ENCODE measurements around the gene GPATCH2.

Gene GPATCH2

GRCh38 chr1:217562229-217562878, 68.5 kb downstream of the GPATCH2 start:
- no peaks in the 10 kb centered on the region for H3K9me3 ChIP-seq (ENCODE audit: control insufficient read depth, insufficient read depth, low read length)
- H3K36me3 ChIP-seq (ENCODE audit: insufficient read depth, low read length), result no peaks in the 10 kb centered on the region

DNA sequence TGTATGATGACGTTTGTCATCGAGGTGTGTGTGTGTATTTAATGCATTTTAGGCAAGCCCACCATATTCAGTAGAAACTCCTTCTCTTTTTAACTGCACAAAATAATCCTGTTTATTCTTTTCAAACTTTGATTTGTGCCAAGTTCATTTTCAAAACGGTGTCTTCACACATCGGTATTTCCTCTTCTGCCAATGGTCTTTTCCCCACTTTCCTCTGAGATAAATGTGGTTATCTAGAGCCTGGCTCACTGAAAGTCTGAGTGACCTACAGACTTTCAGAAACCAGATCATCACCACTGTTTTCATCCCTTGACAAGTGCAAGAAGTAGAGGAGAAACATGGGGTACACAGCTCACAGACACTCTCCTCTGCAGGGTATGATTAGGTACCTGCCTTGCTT, 69.4 kb downstream of the GPATCH2 start:
- Histone ChIP-seq H3K36me3 (ENCODE audit: insufficient read depth, low read length) (no peaks in the 10 kb centered on the region), H3K9ac (ENCODE audit: low read depth, low read length) (no peak overlapping the region), H3K9me3 (ENCODE audit: control insufficient read depth, insufficient read depth, low read length) (no peaks in the 10 kb centered on the region), H3K4me1 (ENCODE audit: insufficient read depth, low read length) (no peaks in the 10 kb centered on the region)

More at GRCh38 chr1:217562229-217562878, 68.5 kb downstream of the GPATCH2 start:
- H3K4me1 ChIP-seq (ENCODE audit: insufficient read depth, low read length), result no peaks in the 10 kb centered on the region
- H3K9ac ChIP-seq (ENCODE audit: low read depth, low read length), result no peak overlapping the region

- H3K9ac ChIP-seq (ENCODE audit: low read depth, low read length), result no peak overlapping the region
- H3K9me3 ChIP-seq (ENCODE audit: control insufficient read depth, insufficient read depth, low read length), result no peaks in the 10 kb centered on the region
- no peaks in the 10 kb centered on the region for H3K36me3 ChIP-seq (ENCODE audit: insufficient read depth, low read length)
- H3K4me1 ChIP-seq (ENCODE audit: insufficient read depth, low read length), result 0 out of 2 replicates have a peak, but pooled peaks cover 9% of the 10 kb centered on the region
Observed at GRCh38 chr1:217554849-217555248, 76.0 kb downstream of the GPATCH2 start.

DNA sequence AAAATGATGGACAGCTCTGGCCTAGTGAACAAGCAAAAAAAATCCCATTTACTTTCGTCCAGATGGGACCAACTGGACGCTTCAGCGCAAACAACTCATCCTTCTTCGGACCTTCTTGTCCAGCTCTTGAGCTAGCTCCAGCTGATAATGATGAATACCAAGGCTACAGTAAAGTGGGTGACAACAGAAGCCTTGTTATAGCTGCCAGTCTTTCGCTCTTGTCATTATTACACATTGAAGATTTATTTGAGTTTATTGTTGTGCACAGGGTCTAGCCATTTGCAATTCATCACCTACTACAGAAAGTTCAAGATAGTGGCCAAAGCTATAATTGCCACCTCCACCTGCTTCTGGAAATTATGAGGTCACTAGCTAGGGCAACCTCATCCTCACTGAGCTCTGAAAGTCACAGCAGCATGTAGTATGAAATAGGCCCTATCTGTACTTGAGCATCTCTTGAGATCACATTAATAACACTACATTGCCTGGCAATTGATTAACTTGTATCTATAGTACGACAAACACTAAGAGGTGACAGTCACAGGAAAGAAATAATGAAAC, 76.9 kb downstream of the GPATCH2 start:
- no peak overlapping the region for H3K9ac ChIP-seq (ENCODE audit: low read depth, low read length)
- no peaks in the 10 kb centered on the region for H3K36me3 ChIP-seq (ENCODE audit: insufficient read depth, low read length)
- H3K9me3 ChIP-seq (ENCODE audit: control insufficient read depth, insufficient read depth, low read length), result no peaks in the 10 kb centered on the region
- H3K4me1 ChIP-seq (ENCODE audit: insufficient read depth, low read length), result 0 out of 2 replicates have a peak, but pooled peaks cover 9% of the 10 kb centered on the region

GRCh38 chr1:217552339-217552951, 78.4 kb downstream of the GPATCH2 start:
- 0 out of 2 replicates have a peak, but pooled peaks cover 9% of the 10 kb centered on the region for H3K4me1 ChIP-seq (ENCODE audit: insufficient read depth, low read length)
- no peaks in the 10 kb centered on the region for H3K9me3 ChIP-seq (ENCODE audit: control insufficient read depth, insufficient read depth, low read length)
- H3K36me3 ChIP-seq (ENCODE audit: insufficient read depth, low read length), result peaks cover 2% of the 10 kb centered on the region

GRCh38 chr1:217542837-217543236, 88.1 kb downstream of the GPATCH2 start:
- no peak overlapping the region for H3K9ac ChIP-seq (ENCODE audit: low read depth, low read length)
- H3K4me1 ChIP-seq (ENCODE audit: insufficient read depth, low read length), result no peaks in the 10 kb centered on the region
- peaks cover 3% of the 10 kb centered on the region for H3K36me3 ChIP-seq (ENCODE audit: insufficient read depth, low read length)
- H3K9me3 ChIP-seq (ENCODE audit: control insufficient read depth, insufficient read depth, low read length), result no peaks in the 10 kb centered on the region

More at GRCh38 chr1:217552339-217552951, 78.4 kb downstream of the GPATCH2 start:
- no peak overlapping the region for H3K9ac ChIP-seq (ENCODE audit: low read depth, low read length)

DNA sequence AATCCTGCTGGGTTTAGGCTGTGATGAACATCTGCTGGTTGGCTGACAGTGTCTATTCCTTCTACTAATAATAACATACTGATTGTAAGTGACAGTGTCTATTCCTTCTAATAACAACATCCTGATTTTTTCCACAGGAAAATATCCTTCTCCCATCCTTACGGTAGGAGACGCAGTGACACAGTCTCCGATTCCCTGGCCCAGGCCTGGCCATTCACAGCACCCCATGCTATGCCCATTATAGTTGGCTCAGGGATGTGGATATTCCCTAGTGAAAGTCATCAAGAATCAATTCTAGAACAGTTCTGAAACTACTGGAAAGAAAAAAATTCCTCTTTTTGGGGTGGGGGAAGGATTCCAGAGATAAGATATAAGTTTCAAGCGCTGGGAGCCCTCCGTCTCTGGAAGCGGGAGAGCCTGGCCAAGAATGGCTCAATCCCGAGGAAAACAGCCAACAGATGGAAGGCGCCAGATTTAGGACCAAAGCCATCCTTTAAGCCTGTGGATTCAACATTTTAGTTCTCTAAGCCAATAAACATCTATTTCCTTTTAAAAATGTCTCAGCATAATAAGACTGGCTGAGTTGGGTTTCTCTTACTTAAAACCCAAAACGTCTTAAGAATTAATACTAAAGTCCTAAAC, 88.6 kb downstream of the GPATCH2 start:
- H3K9me3 ChIP-seq (ENCODE audit: control insufficient read depth, insufficient read depth, low read length), result no peaks in the 10 kb centered on the region
- no peaks in the 10 kb centered on the region for H3K4me1 ChIP-seq (ENCODE audit: insufficient read depth, low read length)
- no peak overlapping the region for H3K9ac ChIP-seq (ENCODE audit: low read depth, low read length)
- no peaks in the 10 kb centered on the region for H3K36me3 ChIP-seq (ENCODE audit: insufficient read depth, low read length)

- H3K4me1 ChIP-seq (ENCODE audit: insufficient read depth, low read length), result no peaks in the 10 kb centered on the region
- no peak overlapping the region for H3K9ac ChIP-seq (ENCODE audit: low read depth, low read length)
- no peaks in the 10 kb centered on the region for H3K9me3 ChIP-seq (ENCODE audit: control insufficient read depth, insufficient read depth, low read length)
- H3K36me3 ChIP-seq (ENCODE audit: insufficient read depth, low read length), result no peaks in the 10 kb centered on the region
Observed at GRCh38 chr1:217540321-217540720, 90.6 kb downstream of the GPATCH2 start.

- Histone ChIP-seq H3K9me3 (ENCODE audit: control insufficient read depth, insufficient read depth, low read length) (no peaks in the 10 kb centered on the region), H3K4me1 (ENCODE audit: insufficient read depth, low read length) (no peaks in the 10 kb centered on the region), H3K9ac (ENCODE audit: low read depth, low read length) (no peak overlapping the region), H3K36me3 (ENCODE audit: insufficient read depth, low read length) (no peaks in the 10 kb centered on the region)
Observed at GRCh38 chr1:217539510-217539909, 91.4 kb downstream of the GPATCH2 start.

- no peaks in the 10 kb centered on the region for H3K36me3 ChIP-seq (ENCODE audit: insufficient read depth, low read length)
- no peak overlapping the region for H3K9ac ChIP-seq (ENCODE audit: low read depth, low read length)
- H3K9me3 ChIP-seq (ENCODE audit: control insufficient read depth, insufficient read depth, low read length), result no peaks in the 10 kb centered on the region
- no peaks in the 10 kb centered on the region for H3K4me1 ChIP-seq (ENCODE audit: insufficient read depth, low read length)
Observed at GRCh38 chr1:217535601-217536377, 95.1 kb downstream of the GPATCH2 start.

DNA sequence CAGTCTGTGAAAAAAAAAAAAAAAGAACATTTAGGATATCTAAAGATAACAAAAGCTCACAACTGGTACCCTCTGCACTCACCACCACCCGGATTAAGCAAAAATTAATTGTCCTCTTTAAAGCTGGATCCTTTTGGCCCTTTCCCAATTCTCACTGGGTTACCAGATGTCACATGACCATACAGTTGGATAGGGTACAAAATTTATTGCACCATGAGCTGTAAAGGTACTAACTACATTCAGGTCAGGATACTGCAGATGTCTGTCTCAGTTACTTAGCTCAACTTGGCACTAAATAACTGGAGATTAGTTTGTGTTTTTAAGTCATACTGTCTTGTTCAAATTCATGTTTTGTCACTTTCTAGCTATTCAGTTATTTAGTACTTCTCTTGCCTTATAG, 96.3 kb downstream of the GPATCH2 start:
- Histone ChIP-seq H3K36me3 (ENCODE audit: insufficient read depth, low read length) (no peaks in the 10 kb centered on the region), H3K4me1 (ENCODE audit: insufficient read depth, low read length) (no peaks in the 10 kb centered on the region), H3K9me3 (ENCODE audit: control insufficient read depth, insufficient read depth, low read length) (peaks cover 4% of the 10 kb centered on the region; the same call in 1 of the 2 replicates), H3K9ac (ENCODE audit: low read depth, low read length) (no peak overlapping the region)

DNA sequence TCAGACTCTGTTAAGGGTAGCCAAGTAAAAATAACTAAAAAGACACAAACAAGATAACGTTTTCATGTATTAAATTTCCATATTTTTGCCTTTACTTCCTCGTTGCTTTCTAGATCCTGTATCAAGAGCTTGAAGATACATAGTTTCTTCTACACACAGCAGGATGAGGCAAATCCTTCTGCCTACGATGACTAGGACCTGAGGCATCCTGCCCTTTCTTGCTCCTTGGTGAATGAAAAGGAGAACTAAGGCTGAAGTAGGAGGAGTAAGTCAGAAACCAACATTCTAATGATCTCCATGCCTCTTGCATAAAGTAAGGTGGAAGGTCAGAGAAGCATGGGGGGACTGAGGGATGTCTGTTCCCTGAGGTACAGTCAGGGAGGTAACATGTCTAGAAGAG, 102.6 kb downstream of the GPATCH2 start:
- H3K4me1 ChIP-seq (ENCODE audit: insufficient read depth, low read length), result no peaks in the 10 kb centered on the region
- H3K9me3 ChIP-seq (ENCODE audit: control insufficient read depth, insufficient read depth, low read length), result peaks cover 6% of the 10 kb centered on the region
- H3K36me3 ChIP-seq (ENCODE audit: insufficient read depth, low read length), result no peaks in the 10 kb centered on the region
- no peak overlapping the region for H3K9ac ChIP-seq (ENCODE audit: low read depth, low read length)

- no peaks in the 10 kb centered on the region for H3K36me3 ChIP-seq (ENCODE audit: insufficient read depth, low read length)
- H3K4me1 ChIP-seq (ENCODE audit: insufficient read depth, low read length), result no peaks in the 10 kb centered on the region
- H3K9ac ChIP-seq (ENCODE audit: low read depth, low read length), result no peak overlapping the region
- H3K9me3 ChIP-seq (ENCODE audit: control insufficient read depth, insufficient read depth, low read length), result peaks cover 6% of the 10 kb centered on the region
Observed at GRCh38 chr1:217527151-217527550, 103.7 kb downstream of the GPATCH2 start.

DNA sequence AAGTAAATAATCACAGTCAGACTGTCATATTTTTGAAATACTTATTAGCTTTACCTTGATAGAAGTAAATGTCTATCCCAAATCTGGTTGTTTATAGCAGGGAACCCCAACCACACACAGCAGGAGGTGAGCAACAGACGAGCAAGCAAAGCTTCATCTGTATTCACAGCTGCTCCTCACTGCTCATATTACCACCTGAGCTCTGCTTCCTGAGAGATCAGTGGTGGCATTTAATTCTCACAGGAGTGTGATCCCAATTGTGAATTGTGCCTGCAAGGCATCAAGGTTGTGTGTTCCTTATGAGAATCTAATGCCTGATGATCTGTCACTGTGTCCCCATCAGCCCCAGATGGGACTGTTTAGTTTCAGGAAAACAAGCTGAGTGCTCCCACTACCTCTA, 104.3 kb downstream of the GPATCH2 start:
- Histone ChIP-seq H3K9ac (ENCODE audit: low read depth, low read length) (no peak overlapping the region), H3K9me3 (ENCODE audit: control insufficient read depth, insufficient read depth, low read length) (peaks cover 6% of the 10 kb centered on the region), H3K4me1 (ENCODE audit: insufficient read depth, low read length) (no peaks in the 10 kb centered on the region), H3K36me3 (ENCODE audit: insufficient read depth, low read length) (no peaks in the 10 kb centered on the region)
